C4-2B (cell line): Measurements from ENCODE around the gene CROCC.

ENCODE experiments used
- H3K27ac ChIP-seq: fragments of 450-650 bp; 2 replicates; pipeline ENCODE4 v1.5.1; 2017
- CTCF ChIP-seq: fragments of 450-650 bp; conservative IDR thresholded peaks from 2 replicates; pipeline ENCODE4 v1.5.1; 2017; ENCODE audit warnings: mild to moderate bottlenecking
- ZFX ChIP-seq: fragments of 450-650 bp; IDR thresholded peaks from 2 replicates; pipeline ENCODE4 v1.6.1; 2017

CROCC gene

GRCh38 chr1:16978567-16979474, 57.1 kb downstream of the CROCC start:
- TF ChIP-seq CTCF: no peak
- TF ChIP-seq ZFX: no peak
- H3K27ac ChIP-seq: no peak overlapping the region

- TF ChIP-seq CTCF: no peak
- no peak overlapping the region for H3K27ac ChIP-seq
These were observed 58.0 kb downstream of the CROCC start for GRCh38 chr1:16979475-16980327.

- H3K27ac ChIP-seq: no peak within 1 kb of the TSS
- no peak for TF ChIP-seq CTCF
- no peak for TF ChIP-seq ZFX
These were observed 58.9 kb downstream of the CROCC start, which contains the start of gene MFAP2 for GRCh38 chr1:16980473-16981268. TSS of gene MFAP2 (minus strand) at chr1:16980620. CDS start at chr1:16978273, 2,347 bp downstream.

GRCh38 chr1:16981269-16981849, 59.6 kb downstream of the CROCC start:
- H3K27ac ChIP-seq: no peak overlapping the region
- TF ChIP-seq CTCF (no peak), ZFX (no peak)

- H3K27ac ChIP-seq: no peak overlapping the region
These were observed 61.2 kb downstream of the CROCC start for GRCh38 chr1:16982902-16983301.

GRCh38 chr1:16983649-16984048, 61.9 kb downstream of the CROCC start:
- H3K27ac ChIP-seq: no peak overlapping the region
- TF ChIP-seq ZFX (no peak), CTCF (no peak)

More at GRCh38 chr1:16982902-16983301, 61.2 kb downstream of the CROCC start:
- TF ChIP-seq CTCF (no peak), ZFX (no peak)
